Stimulated activated naive CD8-positive, alpha-beta T cell treated with anti-CD3 and anti-CD28 coated beads, Interleukin-15, Interleukin-2, amounts not matched to agents 100 U/mL and 50 U/mL, for 24 hours (primary cell): ENCODE measurements around the gene FNDC5.

Experiments
- ATAC-seq: fragments of 150-1000 bp; cut with Tn5 transposase; one replicate; pipeline ENCODE4 v1.10.0; 2021
- DNase-seq: peaks from one replicate; pipeline ENCODE4 v3.0.0; 2021

Gene FNDC5

GRCh38 chr1:32864375-32865019, 6.2 kb downstream of the FNDC5 start:
- DNase-seq: no peak
- no peak for ATAC-seq

- ATAC-seq: no peak
- no peak for DNase-seq
Measured at GRCh38 chr1:32863881-32864245, 6.8 kb downstream of the FNDC5 start.

- ATAC-seq (no peak), DNase-seq (no peak)
Measured at GRCh38 chr1:32863218-32863880, 7.4 kb downstream of the FNDC5 start.

- DNase-seq: no peak
- ATAC-seq: no peak
Measured at GRCh38 chr1:32861904-32862695, 8.6 kb downstream of the FNDC5 start.

- DNase-seq: no peak
- ATAC-seq: no peak
Measured at GRCh38 chr1:32860566-32860965, 10.1 kb downstream of the FNDC5 start.

- DNase-seq (no peak), ATAC-seq (no peak)
Measured at GRCh38 chr1:32859915-32860314, 10.8 kb downstream of the FNDC5 start.

- ATAC-seq: no peak
- no peak for DNase-seq
Measured at GRCh38 chr1:32858791-32859190, 11.9 kb downstream of the FNDC5 start.

GRCh38 chr1:32858136-32858535, 12.6 kb downstream of the FNDC5 start:
- DNase-seq (no peak), ATAC-seq (no peak)

GRCh38 chr1:32855861-32856617, 14.7 kb downstream of the FNDC5 start:
- ATAC-seq (no peak), DNase-seq (no peak)

- ATAC-seq: no peak
- DNase-seq: no peak
Measured at GRCh38 chr1:32848354-32849063, 22.2 kb downstream of the FNDC5 start.

- DNase-seq (no peak), ATAC-seq (no peak)
Measured at GRCh38 chr1:32831878-32832277, 38.8 kb downstream of the FNDC5 start.

GRCh38 chr1:32830092-32830852, 40.4 kb downstream of the FNDC5 start:
- DNase-seq (no peak), ATAC-seq (no peak)

GRCh38 chr1:32828341-32828740, 42.4 kb downstream of the FNDC5 start:
- no peak for ATAC-seq
- no peak for DNase-seq

GRCh38 chr1:32825181-32825580, 45.5 kb downstream of the FNDC5 start:
- DNase-seq: no peak
- ATAC-seq: no peak

- no peak for ATAC-seq
Measured at GRCh38 chr1:32818804-32819541, 51.7 kb downstream of the FNDC5 start.

GRCh38 chr1:32817815-32818786, 52.6 kb downstream of the FNDC5 start:
- DNase-seq (no peak), ATAC-seq (peak; percentile 6)

More at GRCh38 chr1:32818804-32819541, 51.7 kb downstream of the FNDC5 start:
- no peak for DNase-seq

GRCh38 chr1:32817159-32817814, 53.4 kb downstream of the FNDC5 start, which contains the start of the genes S100PBP and YARS1:
S100PBP (plus strand) TSS chr1:32817653; CDS start chr1:32826100, 8,447 bp downstream.
YARS1 (minus strand) TSS chr1:32817358; CDS start chr1:32817244, 114 bp downstream.
- ATAC-seq (peak; percentile 96), DNase-seq (peak; percentile 100)

- ATAC-seq (no peak), DNase-seq (no peak)
Measured at GRCh38 chr1:32816676-32817158, 54.0 kb downstream of the FNDC5 start.
